ENCODE results near the gene ADAM12. TPM values are rescaled to one million over a fixed set of nuclear protein-coding genes. Genes with fewer than 3 reads are reported as not detected.

Gene ADAM12
- total RNA-seq, 2 donors from 2014 or later = 0.46 TPM; not detected in 1

DNA sequence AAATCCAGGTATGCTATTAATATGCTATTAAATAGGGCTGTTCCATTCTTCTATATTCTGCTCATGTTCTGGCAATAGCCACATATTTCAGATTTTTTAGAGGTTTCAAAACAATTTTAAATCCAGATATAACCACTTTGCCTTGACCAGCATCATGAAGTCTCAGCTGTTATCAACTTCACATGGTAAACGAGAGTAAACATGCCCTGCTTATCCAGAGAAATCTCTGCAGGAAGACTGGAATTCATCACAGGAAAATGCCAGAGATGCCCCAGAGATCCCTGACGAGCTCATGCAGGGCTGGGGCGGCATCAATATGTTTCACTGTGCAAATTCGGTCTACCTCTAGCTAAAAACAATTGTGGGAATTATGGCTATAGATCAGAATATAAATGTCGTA lies 365.4 kb downstream of the ADAM12 start:
- H3K9me3 Mint-ChIP-seq = peaks cover 11% of the 10 kb centered on the region
- H3K36me3 Mint-ChIP-seq (ENCODE audit: low read depth) = no peaks in the 10 kb centered on the region
- no peak overlapping the region for H3K27ac Mint-ChIP-seq
- H3K4me1 Mint-ChIP-seq = no peaks in the 10 kb centered on the region
- Histone ChIP-seq H3K4me3 (ENCODE audit: low read length) (no peak overlapping the region), H3K27me3 (ENCODE audit: control insufficient read depth, insufficient read depth, low read length, poor library complexity, severe bottlenecking) (no peaks in the 10 kb centered on the region), H3K9me3 (ENCODE audit: control insufficient read depth, low read length) (peaks cover 9% of the 10 kb centered on the region), H3K36me3 (ENCODE audit: control insufficient read depth, insufficient read depth, low read length) (no peaks in the 10 kb centered on the region), H3K9ac (ENCODE audit: extremely low read depth, low read length, poor library complexity, severe bottlenecking) (no peak overlapping the region), H3K4me1 (ENCODE audit: control insufficient read depth, insufficient read depth, low read length) (no peaks in the 10 kb centered on the region), H3K27ac (ENCODE audit: low read depth, low read length) (no peak overlapping the region)
- TF ChIP-seq CTCF (conservative IDR thresholded peaks at IDR 0.05) = no peak
- 91 to 92% methylated on average over 4 to 5 of the region's 5 CpGs for WGBS, 2 experiments (ENCODE audit: insufficient coverage in 1 of 2, insufficient read length in 1 of 2)
- DNase-seq = no peak
- H3K4me3 Mint-ChIP-seq = no peak overlapping the region
- H3K27me3 Mint-ChIP-seq (ENCODE audit: insufficient read depth) = peaks cover 4% of the 10 kb centered on the region

DNA sequence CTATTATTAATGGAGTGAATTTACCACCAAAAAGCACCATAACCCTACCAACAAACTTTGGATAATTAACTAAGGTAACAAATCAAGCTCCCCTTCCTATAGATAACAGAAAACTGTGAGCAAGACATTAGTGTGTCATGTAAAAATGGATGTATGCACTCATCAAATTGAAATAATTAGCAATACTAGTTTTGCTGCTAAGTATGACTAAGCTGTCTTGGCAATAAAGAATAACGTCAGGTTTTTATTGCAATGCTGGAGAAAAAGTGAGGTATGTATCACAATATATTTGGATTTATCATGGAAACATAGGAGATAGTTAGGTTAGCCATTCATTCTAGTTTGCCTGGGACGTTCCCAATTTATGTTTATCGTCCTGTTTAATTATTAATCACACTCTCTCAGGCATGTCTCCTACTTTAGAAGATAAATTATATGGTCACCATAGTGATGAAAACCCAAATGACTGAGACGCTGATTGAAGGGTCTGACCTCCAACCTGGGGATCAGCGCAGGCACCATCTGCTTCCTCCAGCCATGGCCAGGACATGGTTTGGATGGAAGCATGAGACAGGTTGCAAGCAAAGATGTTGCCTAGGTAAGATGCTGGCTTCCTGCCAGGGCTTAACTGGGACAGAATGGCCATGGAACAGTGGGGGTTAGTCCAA lies 366.3 kb downstream of the ADAM12 start:
- Mint-ChIP-seq H3K4me1 (no peaks in the 10 kb centered on the region), H3K4me3 (no peak overlapping the region), H3K36me3 (ENCODE audit: low read depth) (no peaks in the 10 kb centered on the region), H3K27ac (no peak overlapping the region), H3K9me3 (peaks cover 4% of the 10 kb centered on the region), H3K27me3 (ENCODE audit: insufficient read depth) (peaks cover 4% of the 10 kb centered on the region)
- Histone ChIP-seq H3K27me3 (ENCODE audit: control insufficient read depth, insufficient read depth, low read length, poor library complexity, severe bottlenecking) (no peaks in the 10 kb centered on the region), H3K9me3 (ENCODE audit: control insufficient read depth, low read length) (peaks cover under 1% of the 10 kb centered on the region), H3K4me3 (ENCODE audit: low read length) (no peak overlapping the region), H3K27ac (ENCODE audit: low read depth, low read length) (no peak overlapping the region), H3K4me1 (ENCODE audit: control insufficient read depth, insufficient read depth, low read length) (no peaks in the 10 kb centered on the region), H3K36me3 (ENCODE audit: control insufficient read depth, insufficient read depth, low read length) (no peaks in the 10 kb centered on the region), H3K9ac (ENCODE audit: extremely low read depth, low read length, poor library complexity, severe bottlenecking) (no peak overlapping the region)
- WGBS, 2 experiments (ENCODE audit: insufficient coverage in 1 of 2, insufficient read length in 1 of 2) = 93 to 100% methylated on average over 3 to 5 of the region's 5 CpGs
- TF ChIP-seq CTCF (conservative IDR thresholded peaks at IDR 0.05) = no peak
- no peak for DNase-seq

GRCh38 chr10:126017961-126018560 lies 370.2 kb downstream of the ADAM12 start:
- no peaks in the 10 kb centered on the region for H3K36me3 Mint-ChIP-seq (ENCODE audit: low read depth)
- Histone ChIP-seq H3K36me3 (ENCODE audit: control insufficient read depth, insufficient read depth, low read length) (no peaks in the 10 kb centered on the region), H3K9ac (ENCODE audit: extremely low read depth, low read length, poor library complexity, severe bottlenecking) (no peak overlapping the region), H3K4me3 (ENCODE audit: low read length) (no peak overlapping the region), H3K4me1 (ENCODE audit: control insufficient read depth, insufficient read depth, low read length) (peaks cover 7% of the 10 kb centered on the region), H3K27ac (ENCODE audit: low read depth, low read length) (no peak overlapping the region), H3K27me3 (ENCODE audit: control insufficient read depth, insufficient read depth, low read length, poor library complexity, severe bottlenecking) (no peaks in the 10 kb centered on the region), H3K9me3 (ENCODE audit: control insufficient read depth, low read length) (no peaks in the 10 kb centered on the region)
- DNase-seq = no peak
- no peak overlapping the region for H3K27ac Mint-ChIP-seq
- H3K9me3 Mint-ChIP-seq = no peaks in the 10 kb centered on the region
- H3K27me3 Mint-ChIP-seq (ENCODE audit: insufficient read depth) = no peaks in the 10 kb centered on the region
- H3K4me1 Mint-ChIP-seq = peaks cover 9% of the 10 kb centered on the region
- no peak for TF ChIP-seq CTCF (conservative IDR thresholded peaks at IDR 0.05)
- WGBS, 2 experiments (ENCODE audit: insufficient coverage in 1 of 2, insufficient read length in 1 of 2) = 95 to 100% methylated on average over 2 of the region's 2 CpGs
- no peak overlapping the region for H3K4me3 Mint-ChIP-seq

Data from endodermal cell (in vitro differentiated cells).